DND-41 (cell line): Measurements from ENCODE around the gene HMG20A.

Experiments
- EZH2 ChIP-seq: IDR thresholded peaks from 3 replicates; pipeline ENCODE4 v1.6.1; 2012; ENCODE audit warnings: borderline replicate concordance, low read depth, mild to moderate bottlenecking, moderate library complexity, low read length, inconsistent platforms; ENCODE audit not compliant: severe bottlenecking
- TF ChIP-seq, protein P1 (sequence below): IDR thresholded peaks from 2 replicates; pipeline ENCODE4 v1.5.1; 2012; ENCODE audit warnings: borderline replicate concordance, low read length, moderate library complexity, mild to moderate bottlenecking; ENCODE audit not compliant: poor library complexity, severe bottlenecking; ENCODE audit errors: extremely low read depth

DNA sequence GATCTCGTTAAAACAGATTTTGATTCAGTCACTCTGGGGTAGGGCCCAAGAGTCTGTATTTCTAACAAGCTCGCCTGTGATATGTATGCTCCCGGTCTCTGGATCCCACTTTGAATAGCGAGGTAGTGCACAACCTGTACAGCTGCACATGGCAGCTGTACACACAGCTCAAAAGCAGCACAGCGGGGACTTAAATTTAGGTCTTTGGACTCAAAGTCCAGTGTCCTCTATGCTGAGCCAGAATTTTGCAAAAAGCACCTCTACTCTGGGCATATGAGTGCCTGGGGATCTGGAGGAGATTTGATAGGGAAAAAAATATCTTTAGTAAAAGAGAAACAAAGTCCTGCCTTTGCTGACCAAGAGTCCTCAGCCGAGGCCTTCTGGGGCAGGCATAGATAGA lies 83.1 kb downstream of the HMG20A start:
- TF ChIP-seq, protein P1, sequence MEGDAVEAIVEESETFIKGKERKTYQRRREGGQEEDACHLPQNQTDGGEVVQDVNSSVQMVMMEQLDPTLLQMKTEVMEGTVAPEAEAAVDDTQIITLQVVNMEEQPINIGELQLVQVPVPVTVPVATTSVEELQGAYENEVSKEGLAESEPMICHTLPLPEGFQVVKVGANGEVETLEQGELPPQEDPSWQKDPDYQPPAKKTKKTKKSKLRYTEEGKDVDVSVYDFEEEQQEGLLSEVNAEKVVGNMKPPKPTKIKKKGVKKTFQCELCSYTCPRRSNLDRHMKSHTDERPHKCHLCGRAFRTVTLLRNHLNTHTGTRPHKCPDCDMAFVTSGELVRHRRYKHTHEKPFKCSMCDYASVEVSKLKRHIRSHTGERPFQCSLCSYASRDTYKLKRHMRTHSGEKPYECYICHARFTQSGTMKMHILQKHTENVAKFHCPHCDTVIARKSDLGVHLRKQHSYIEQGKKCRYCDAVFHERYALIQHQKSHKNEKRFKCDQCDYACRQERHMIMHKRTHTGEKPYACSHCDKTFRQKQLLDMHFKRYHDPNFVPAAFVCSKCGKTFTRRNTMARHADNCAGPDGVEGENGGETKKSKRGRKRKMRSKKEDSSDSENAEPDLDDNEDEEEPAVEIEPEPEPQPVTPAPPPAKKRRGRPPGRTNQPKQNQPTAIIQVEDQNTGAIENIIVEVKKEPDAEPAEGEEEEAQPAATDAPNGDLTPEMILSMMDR, result no peak
- no peak for TF ChIP-seq EZH2
